ENCODE measurements around the gene SEPTIN5.
"Not testable (repeated sequence)": the region's sequence is repeated elsewhere in the genome, so short reads cannot be mapped to it uniquely, and the experiment has no call there.

The SEPTIN5 gene

DNA sequence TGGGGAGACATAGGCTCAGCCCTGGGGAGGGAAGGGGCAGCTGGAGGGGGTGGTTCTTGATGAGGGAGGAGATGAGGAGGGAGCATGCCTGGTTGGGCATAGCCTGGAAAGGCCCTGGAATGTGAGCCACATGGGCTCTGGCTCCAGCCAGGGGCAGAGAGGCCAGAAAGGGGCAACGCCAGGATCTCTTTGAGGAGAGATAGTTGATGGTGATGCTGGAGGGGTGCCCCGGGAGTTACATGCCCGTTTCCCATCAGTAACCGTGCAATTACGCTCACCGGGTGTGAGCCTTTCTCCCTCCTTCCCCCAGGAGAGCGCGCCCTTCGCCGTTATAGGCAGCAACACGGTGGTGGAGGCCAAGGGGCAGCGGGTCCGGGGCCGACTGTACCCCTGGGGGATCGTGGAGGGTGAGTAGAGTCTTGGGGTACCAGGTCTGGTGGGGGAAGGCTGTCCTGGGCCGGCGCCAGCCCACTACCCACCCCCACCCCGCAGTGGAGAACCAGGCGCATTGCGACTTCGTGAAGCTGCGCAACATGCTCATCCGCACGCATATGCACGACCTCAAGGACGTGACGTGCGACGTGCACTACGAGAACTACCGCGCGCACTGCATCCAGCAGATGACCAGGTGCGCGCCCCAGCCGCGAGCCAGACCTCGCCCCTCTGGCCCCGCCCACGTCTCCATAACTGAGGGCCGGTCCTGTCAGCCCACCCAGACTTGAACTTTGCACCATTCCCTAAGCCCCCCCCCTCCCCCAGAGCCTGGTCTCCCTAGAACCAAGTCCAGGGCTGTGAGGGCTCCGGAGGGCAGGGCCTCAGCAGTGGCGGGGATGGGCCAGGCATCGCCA lies 7.3 kb downstream of the SEPTIN5 start:
- no peak for DNase-seq

DNA sequence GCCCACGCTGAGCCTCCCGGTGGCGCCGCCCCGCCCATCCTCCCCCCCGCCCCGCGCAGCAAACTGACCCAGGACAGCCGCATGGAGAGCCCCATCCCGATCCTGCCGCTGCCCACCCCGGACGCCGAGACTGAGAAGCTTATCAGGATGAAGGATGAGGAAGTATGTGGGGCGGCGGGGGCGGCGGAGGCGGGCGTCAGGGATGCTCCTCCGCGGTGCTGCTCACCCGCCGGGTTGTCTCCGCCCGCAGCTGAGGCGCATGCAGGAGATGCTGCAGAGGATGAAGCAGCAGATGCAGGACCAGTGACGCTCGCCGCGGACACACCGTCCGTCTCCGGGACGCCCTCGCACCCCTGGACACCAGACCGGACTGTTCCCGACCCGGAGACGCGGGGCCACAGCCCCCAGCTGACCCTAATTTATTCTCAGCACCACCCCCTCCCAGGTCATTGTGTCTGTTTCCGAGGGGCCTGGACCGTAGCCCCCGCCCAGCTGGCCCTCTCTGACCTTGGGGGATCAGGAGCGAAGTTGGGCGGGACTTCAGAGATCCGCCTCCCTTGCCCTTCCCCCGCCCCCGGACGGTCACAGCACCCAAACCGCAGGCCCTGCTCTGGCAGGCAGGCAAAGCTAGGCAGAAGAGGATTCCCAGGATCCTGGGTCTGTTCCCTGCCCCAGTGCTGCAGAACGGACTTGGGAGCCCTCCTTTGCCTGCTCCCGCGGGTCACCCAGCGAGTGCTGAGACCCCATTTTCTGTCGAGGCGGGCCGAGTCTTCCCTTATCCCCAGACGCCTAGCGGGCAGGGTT lies 8.1 kb downstream of the SEPTIN5 start:
- DNase-seq: no peak

DNA sequence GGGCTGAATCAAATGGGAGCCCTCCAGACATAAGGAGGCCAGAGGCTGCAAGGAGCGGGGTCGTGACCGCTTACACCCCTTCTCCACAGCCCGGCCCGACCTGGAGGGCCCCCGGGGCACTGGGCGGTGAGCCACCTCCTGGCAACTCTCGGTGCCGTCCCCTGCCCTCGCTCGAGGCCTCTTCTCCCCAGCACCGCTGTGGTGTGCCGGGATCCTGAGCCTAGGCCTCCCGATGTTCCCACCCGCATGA lies 8.6 kb downstream of the SEPTIN5 start:
- no peak for DNase-seq

DNA sequence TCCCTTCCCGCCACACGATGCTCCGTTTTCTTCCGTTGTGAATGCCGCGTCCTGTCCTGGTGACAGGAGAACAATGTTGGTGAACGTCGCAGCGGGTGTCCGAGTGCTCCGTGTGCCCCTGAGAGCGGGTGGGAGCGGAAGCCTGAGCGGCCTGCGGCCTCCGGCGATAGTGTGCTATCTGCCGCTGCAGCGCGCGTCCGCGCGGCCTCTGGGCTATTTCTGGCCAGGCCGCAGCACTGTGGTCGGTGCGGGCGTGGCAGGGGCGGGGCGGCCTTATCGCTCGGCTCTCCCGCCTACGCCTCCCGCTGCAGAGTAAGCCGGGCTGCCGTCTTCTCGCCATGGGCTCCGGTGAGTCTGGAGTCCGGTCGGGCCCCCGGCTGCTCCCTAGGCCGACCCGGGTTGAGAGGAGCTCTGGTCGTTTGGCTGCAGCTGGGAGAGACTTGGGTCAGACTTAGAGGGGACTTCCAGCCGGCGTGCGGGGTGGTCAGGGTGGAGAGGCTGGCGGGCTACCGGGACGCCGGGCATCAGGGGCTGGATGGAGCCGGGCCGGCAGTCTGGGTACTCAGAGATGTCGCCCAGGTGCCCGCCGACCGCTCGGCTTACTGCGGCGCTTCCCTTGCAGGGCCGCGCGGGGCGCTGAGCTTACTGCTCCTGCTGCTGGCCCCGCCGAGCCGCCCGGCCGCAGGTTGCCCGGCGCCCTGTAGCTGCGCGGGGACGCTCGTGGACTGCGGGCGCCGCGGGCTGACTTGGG lies 9.1 kb downstream of the SEPTIN5 start, which contains the start of gene GP1BB:
GP1BB (plus strand) TSS at position 308 of the 751 bp plus-strand sequence; CDS start at position 339, 31 bp downstream.
- DNase-seq: no peak

DNA sequence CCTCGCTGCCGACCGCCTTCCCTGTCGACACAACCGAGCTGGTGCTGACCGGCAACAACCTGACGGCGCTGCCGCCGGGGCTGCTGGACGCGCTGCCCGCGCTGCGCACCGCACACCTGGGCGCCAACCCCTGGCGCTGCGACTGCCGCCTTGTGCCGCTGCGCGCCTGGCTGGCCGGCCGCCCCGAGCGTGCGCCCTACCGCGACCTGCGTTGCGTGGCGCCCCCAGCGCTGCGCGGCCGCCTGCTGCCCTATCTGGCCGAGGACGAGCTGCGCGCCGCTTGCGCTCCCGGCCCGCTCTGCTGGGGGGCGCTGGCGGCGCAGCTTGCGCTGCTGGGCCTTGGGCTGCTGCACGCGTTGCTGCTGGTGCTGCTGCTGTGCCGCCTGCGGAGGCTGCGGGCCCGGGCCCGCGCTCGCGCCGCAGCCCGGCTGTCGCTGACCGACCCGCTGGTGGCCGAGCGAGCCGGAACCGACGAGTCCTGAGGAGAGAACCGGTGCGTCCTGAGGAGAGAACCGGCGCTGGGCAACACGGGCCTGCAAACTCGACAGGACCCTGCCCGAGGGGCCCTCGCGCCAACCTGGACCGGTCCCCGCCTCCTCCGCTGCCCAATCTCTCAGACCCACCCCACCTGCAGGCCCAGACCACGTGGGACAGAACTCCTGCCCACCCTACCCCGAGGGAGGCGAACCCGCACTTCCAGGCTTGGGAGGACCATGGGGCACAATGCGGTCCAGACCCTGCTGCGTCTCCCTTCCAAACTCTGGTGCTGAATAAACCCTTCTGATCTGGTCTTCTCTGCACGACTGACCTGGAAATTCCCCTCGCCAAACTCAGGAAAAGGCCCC lies 9.9 kb downstream of the SEPTIN5 start:
- DNase-seq: no peak

DNA sequence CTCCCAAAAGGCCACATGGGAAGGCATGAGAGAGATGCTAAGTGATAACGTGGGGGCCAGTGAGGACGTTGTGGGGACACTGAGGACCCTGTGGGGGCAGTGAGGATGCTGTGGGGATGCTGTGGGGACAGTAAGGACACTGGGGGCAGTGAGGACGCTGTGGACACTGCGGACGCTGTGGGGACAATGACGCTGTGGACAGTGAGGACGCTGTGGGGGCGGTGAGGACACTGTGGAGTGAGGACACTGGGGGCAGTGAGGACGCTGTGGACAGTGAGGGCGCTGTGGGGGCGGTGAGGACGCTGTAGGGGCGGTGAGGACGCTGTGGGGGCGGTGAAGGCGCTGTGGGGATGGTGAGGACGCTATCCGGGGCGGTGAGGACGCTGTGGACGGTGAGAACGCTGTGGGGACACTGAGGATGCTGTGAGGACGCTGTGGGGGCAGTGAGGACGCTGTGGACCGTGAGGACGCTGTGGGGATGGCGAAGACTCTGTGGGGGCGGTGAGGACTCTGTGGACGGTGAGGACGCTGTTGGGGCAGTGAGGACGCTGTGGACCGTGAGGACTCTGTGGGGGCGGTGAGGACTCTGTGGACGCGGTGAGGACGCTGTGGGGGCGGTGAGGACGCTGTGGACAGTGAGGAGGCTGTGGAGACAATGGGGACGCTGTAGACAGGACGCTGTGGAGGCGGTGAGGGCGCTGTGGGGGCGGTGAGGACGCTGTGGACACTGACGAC lies 10.8 kb downstream of the SEPTIN5 start:
- no peak for DNase-seq

DNA sequence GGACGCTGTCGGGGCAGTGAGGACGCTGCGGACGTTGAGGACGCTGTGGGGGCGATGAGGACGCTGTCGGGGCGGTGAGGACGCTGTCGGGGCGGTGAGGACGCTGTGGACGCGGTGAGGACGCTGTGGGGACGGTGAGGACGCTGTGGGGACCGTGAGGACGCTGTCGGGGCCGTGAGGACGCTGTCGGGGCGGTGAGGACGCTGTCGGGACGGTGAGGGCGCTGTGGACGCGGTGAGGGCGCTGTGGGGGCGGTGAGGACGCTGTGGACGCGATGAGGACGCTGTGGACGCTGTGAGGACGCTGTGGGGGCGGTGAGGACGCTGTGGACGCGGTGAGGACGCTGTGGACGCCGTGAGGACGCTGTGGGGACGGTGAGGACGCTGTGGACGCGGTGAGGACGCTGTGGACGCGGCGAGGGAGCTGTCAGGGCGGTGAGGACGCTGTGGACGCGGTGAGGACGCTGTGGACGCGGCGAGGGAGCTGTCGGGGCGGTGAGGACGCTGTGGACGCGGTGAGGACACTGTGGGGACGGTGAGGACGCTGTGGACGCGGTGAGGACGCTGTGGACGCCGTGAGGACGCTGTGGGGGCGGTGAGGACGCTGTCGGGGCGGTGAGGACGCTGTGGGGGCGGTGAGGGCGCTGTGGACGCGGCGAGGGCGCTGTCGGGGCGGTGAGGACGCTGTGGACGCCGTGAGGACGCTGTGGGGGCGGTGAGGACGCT lies 11.9 kb downstream of the SEPTIN5 start:
- DNase-seq: not testable (repeated sequence)

DNA sequence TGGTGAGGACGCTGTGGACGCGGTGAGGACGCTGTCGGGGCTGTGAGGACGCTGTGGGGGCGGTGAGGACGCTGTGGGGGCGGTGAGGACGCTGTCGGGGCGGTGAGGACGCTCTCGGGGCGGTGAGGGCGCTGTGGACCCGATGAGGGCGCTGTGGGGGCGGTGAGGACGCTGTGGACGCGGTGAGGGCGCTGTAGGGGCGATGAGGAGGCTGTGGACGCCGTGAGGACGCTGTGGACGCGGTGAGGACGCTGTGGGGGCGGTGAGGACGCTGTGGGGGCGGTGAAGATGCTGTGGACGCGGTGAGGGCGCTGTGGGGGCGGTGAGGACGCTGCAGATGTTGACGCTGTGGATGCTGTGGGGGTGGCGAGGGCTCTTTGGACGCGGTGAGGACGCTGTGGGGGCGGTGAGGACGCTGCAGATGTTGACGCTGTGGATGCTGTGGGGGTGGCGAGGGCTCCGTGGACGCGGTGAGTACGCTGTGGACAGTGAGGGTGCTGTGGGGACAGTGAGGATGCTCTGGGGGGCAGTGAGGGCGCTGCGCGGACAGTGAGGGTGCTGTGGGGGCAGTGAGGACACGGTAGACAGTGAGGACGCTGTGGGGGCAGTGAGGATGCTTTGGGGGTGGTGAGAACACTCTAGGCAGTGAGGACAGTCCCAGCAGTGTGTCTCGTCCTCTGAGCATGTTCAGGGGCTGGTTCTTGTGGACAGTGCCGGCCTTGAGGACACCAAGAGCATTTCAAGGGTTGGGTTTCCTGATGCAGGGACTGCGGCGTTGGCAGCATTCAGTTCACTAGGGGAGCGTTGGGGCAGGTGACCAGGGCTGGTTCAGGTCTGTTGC lies 13.2 kb downstream of the SEPTIN5 start:
- no peak for DNase-seq

DNA sequence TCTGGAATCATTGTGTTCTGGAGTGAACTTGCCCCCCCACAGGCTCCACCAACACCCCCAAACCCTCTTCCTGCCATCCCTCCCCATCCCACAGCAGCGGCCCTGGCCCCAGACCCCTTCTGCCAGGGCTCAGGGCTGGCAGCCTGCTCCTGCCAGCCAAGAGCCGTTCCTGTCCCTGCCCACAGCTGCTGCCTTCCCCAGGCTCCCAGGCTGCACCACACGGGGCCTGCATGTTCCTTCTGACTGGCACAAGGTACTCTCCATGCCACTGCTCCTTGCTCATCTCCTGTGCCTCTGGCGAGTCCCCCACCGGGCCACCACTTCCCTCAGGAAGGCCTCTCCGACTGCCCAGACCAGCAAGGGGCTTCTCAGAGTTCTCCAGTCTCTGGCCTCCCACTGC lies 14.0 kb downstream of the SEPTIN5 start:
- no peak for DNase-seq

DNA sequence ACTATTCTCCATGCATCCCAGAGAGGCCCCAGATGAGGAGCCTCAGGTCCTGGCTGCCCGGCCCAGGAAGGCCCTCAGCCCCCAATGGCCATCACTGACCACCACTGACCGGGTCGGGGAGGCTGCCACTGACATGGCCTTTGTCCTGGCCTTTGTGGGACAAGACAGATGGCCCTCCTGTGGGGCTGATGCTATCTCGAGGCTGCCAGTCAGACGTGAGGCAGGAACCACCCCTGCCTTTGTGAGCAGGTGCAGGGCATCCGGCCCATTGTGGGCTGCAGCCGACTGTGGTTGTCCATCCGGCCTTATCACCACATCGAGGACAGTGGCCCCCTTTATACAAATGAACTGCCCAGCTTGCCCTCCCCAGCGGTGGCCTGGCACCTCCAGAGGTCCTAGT lies 14.5 kb downstream of the SEPTIN5 start:
- no peak for DNase-seq

DNA sequence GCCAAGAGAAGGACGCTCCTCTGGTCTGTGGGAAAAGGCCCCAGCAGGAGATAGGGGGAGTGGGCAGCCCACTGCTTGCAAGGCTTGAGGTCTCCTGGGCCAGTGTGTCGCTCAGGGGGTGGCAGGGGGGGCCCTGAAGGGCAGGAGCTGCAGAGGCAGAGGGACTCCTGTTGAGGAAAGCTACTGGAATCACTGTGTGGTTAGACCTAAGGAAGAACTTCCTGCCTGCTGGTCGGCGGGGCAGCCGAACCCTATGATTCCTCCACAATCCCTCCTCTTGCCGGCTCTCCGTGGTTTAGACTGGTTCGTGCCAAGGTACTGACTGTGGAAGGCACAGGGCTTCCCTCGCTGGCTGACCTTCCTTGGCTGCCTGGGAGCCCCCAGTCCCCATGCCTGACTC lies 15.2 kb downstream of the SEPTIN5 start:
- no peak for DNase-seq

DNA sequence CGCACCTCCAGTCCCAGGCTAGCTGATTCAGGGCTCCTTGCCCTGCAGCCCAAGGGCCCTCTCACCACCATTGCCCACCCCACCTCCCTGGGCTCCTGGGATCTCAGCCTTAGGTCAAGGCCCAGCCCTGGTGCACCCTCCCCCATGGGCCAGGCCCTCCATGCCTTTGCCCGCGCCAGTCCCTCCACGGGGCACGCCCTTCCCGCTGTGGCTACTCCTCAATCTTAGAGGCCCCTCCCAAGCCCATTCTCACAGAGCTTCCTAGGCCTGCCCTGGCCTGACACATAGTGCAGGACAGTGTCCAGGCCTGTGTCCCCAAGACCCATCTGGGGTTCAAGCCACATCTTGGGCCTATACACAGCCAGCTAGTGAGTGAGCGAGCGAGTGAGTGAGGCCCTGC lies 15.9 kb downstream of the SEPTIN5 start:
- DNase-seq: no peak

DNA sequence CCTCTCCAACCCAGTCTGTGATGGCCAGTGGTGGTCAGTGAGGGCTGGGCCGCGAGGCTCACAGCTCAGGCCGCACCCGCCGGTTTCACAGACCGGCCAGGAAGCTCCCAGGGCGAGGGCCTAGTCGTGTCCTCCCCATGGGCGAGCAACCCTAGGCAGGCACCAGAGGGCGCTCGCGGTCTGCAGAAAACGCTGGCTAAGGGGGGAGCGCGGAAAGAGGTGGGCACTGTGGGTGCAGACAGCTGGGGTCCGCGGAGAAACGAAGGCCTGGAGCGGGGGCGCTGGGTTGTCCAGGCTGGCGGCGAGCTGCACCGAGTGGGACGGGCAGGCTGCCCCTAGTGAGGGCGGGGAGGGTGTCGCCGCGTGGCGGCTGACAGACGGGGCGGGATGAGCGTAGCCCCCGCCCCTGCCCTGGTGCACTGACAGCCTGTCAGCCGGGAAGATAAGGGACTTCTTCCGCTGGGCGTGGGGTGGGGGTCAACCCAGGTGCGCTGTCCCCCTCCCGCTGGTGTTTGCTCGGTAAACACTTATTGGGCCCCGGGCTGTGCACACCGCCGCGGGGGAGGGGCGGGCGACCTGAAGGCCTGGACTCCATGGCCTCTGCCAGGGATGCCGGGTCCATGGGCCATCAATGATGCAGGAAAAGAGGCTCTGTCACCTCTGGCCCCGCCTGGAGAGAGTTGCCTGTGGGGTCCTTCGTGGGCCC lies 16.5 kb downstream of the SEPTIN5 start:
- DNase-seq: peak; percentile 50

DNA sequence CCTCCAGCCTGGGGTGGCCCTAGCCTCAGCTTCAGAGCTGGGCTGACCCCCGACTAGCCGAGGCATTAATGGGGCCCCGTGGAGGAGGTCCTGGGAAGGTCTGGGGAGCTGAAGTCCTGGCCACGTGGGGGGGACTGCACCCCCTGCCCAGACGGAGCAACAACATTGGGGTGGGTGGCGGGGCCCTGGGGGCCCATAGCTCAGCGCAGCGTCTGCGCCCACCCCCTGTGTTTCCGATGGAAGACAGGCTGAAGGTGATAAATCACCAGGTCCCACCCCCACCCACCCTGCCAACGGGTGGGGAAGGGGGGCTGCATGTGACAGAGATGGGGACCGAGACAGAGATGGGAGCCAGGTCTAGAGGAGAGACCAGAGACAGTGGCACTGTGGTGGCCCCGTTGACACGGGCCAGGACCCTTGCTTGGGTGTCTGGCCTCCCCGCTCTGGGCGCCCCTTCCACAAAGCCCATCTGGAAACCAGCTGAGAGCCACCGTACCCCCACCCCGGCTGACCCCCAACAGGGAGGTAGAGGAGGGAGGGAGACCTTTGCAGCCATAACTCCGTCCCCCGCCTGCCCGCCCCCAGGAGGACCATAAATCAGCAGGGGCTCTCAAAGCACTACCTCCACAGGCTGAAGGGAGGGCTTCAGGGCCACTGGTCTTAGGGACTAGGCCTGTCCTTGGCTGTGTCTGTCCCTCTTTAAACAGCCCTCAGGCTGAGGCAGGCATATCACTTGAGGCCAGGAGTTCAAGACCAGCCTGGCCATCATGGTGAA lies 17.2 kb downstream of the SEPTIN5 start:
- DNase-seq: no peak

DNA sequence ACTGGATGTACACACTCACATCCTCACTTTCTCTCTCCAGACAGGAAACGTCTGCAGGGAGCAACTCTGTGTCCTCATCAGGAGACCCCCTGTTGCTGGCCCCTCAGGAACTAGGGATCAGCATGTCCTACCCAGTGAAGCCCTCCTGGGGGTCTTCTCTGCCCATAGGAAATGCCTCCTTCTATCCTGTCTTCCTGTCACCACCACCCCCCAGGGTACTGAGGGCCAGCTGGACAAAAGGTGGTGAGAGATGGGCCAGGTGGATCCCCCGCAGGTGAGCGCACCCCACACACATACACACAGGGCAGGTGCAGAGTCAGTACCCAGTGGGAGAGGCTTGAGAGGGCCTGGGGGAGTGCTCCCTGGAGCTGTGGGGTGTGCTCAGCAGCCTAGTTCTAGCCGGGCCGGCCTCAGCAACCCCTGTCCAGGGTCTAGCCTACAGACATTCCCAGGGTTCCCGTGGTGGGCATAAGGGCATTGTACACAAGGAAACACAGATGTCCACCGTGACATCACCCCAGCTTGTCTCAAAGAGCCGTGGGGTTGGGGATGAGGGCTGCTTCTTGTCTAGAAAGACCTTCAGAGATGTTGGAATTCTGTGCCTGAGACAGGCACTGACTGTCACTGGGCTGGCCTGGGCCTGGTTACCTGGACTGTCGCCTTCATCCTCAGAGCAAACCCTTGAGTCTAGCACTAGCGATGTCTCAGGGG lies 18.3 kb downstream of the SEPTIN5 start:
- DNase-seq: no peak

DNA sequence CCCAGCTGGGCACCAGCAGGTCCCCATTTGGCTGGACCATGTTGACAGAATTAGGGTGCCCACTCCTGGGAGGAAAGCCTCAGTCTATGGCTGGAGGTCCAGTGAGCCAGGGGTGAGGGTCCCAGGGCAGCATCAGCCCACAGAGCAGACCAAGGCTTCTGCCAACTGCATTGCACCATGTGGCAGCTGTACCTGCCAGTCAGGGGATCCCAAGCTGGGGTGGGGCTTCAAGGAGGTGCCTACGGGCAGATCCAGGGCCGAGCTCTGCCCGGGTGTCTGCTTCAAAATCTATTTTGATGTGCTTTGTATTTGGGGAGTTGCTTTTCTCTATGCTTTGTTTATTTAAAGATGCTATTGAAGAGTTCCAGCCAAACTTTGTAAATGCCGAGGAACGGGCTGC lies 19.5 kb downstream of the SEPTIN5 start:
- no peak for DNase-seq

DNA sequence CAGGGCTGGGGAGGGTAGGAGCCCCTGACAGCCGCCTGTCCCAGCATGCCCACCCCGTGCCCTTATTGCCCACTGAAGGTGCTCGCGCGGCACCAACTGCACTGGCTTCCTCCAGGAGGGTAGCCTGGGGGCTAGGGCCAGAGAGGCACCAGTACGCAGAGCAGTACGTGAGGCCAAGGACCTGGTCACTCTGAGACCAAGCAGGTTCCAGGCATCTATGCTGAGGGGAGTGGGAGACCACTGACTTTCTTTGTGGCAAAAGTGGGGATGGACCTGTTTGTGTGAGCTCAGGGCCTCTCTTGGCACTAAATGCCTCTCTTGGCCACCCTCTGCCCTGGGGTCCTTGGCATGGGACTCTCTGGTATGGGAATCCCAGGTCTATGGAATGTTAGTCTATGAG lies 19.9 kb downstream of the SEPTIN5 start:
- DNase-seq: no peak

DNA sequence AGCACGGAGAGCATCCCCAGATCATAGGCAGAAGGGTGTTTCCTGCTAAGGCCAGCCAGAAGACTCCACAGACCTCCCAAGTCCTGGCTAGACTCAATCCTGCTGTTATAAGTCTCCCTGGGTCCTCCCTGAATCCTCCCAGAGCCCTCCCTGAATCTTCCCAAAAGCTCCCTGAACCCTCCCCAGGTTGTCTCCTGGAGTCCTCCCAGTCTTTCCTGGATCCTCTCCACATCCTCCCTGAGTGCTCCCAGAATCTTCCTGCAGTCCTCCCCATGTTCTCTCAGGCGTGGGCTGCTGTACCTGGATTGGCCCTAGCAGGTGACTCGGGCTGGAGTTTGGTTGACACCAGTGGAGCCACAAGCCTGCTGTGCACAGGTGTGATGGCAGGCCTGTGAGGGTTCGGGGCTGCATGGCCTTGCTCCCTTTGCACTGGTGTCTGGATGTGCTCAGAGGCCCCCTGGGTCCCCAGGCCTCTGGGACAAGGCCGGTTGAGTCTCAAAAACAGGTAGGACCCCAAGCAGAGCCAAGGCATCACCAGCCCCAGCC lies 20.6 kb downstream of the SEPTIN5 start:
- no peak for DNase-seq

Data from NCI-H1048 (cell line).